Left cardiac atrium (tissue), 4 donors: ENCODE data around the gene BAIAP2. TPM values are rescaled to one million over a fixed set of nuclear protein-coding genes. Genes with fewer than 3 reads are reported as not detected.
A peak's percentile ranks its signal among the peaks of the same experiment; 100 is the strongest.

Experiments used
- ATAC-seq, 2 donors: fragments of 200-7000 bp; cut with Tn5 transposase; one replicate each; pipeline ENCODE4 v1.9.1; 2020; ENCODE audit warnings: mild to moderate bottlenecking in 2 of 2, moderate library complexity in 2 of 2
- DNase-seq: peaks from one replicate; pipeline ENCODE4 v3.0.0-alpha.2; 2020
- intact Hi-C, 2 donors: fragments of 100-400 bp; cut with DNase I; formaldehyde crosslinking; loops; one replicate each; pipeline versions ENCODE4 v1.14.1 to v1.15.1; 2022 to 2023
- total RNA-seq, 2 donors: library from RNA; stranded (reverse); fragmentation: NEBNext Ultra II Directional; extraction: Animal tissue kit (Norgen Biotek cat#: 25700); gene quantifications; one replicate each; pipeline ENCODE4 v1.2.1, GENCODE V29; 2021
- donor health status: DM: no; HTN: yes; CAD: no.
- donor health status: DM: no; HTN: yes; CAD: no; lungs with severe emphysema.
- donor health status: DM: yes; HTN: yes; CAD: no.
- donor health status: Dilated cardiomyopathy.

The BAIAP2 gene
- total RNA-seq, 2 donors from 2014 or later: 32.8 to 38.0 TPM

DNA sequence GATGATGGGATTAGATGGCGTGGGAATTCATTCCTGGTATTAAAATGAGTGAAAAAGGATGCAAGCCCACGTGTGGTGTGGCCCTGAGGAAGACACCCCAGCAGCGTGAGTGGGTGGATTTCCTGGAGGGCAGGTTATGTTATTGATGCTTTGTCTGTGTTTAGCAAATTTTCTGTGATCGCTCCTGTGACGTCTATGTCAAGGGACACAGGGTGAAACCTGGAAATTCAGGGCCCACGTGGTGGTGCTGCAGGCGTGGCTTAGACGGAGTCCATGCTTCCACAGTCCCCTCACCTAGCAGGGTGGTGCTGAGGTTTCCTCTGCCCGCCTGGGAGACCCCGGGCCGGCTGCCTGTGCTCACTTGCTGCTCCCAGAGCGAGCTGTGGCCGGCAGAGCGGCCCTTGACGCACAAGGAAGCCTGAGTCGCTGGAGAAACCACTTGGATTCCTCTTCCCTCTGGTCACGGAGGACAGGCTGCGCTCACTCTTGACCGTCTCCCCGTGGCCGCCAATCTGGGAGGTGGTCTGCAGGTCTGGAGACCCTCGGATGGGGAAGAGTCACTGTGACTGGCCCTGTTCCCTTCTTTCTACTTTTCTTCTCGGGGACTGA lies 23.4 kb downstream of the BAIAP2 start:
- no peak for DNase-seq
- intact Hi-C loops: no loop called here
- no peak for ATAC-seq

DNA sequence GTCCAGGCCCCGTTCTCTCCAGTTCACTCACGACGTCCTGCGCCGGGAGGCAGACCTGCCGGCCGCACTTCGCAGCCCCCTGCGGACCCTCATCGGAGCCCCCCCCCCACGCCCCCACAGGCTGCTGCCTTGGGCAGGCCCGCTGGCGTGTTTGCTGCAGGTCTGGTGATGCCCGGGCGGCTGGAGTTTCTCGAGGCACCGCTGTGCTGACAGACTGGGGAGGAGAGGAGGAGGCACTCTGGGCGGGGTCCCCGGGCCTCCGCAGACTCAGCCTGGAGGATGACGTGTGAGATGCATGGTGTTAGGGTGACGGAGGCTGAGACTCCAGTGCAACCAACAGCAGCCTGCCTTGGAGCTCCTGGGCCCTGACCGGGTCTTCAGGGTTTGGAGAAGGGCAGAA lies 24.1 kb downstream of the BAIAP2 start:
- DNase-seq: no peak
- ATAC-seq: peak in 1 of 2 donors; percentile 62

DNA sequence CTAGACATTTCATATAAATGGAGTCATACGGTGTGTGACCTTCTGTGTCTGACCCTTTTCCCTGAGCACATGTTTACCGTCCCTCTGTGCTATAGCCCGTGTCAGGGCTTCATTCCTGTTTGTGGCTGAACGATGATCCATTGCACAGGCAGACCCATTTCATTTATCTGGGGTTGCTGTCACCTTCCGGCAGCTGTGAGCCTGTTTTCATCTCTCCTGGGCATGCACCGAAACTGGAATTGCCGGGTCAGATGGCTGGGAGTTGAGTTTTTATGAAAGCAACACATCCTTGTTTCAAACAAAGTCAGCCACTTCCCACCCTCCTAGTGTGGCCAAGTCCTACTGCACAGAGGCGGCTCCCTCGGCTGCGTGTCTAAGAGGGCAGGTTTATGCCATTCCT lies 25.5 kb downstream of the BAIAP2 start:
- DNase-seq: no peak
- intact Hi-C loops: no loop called here
- no peak for ATAC-seq

More for the DNA sequence above, 24.1 kb downstream of the BAIAP2 start:
- intact Hi-C loops: no loop called here

GRCh38 chr17:81061027-81061735 lies 26.2 kb downstream of the BAIAP2 start:
- no peak for DNase-seq
- ATAC-seq: no peak
- intact Hi-C loops: no loop called here

- DNase-seq (no peak), ATAC-seq (no peak)
- intact Hi-C loops: no loop called here
Measured at GRCh38 chr17:81062014-81062780, 27.2 kb downstream of the BAIAP2 start.

GRCh38 chr17:81063106-81064093 lies 28.4 kb downstream of the BAIAP2 start:
- intact Hi-C loops: no loop called here
- DNase-seq (no peak), ATAC-seq (peak in 1 of 2 donors; percentile 35)

GRCh38 chr17:81064678-81065475 lies 29.9 kb downstream of the BAIAP2 start:
- intact Hi-C loops: no loop called here
- ATAC-seq (peak; percentile 58 to 76), DNase-seq (peak; percentile 74)

GRCh38 chr17:81065500-81065899 lies 30.5 kb downstream of the BAIAP2 start:
- DNase-seq (no peak), ATAC-seq (peak in 1 of 2 donors; percentile 35)

DNA sequence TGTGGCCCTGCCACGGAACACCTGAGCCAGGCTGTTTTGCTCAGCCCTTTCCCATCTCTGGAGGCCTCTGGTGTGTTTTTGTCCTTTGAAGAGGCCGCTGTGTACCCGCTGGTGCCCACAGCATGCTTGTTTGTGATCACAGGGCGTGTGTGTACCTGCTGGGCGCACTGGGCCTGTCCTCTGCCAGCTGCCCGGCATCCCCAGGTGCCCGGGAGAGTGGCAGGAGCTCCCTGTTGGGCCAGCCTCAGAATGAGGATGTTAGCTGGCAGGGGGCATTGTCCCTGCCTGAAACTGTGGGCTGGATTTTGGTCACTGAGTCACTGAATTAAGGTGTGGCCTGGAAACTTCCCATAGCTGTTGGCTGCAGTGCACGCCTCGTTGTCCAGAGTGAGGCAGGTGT lies 31.1 kb downstream of the BAIAP2 start:
- ATAC-seq (no peak), DNase-seq (no peak)
- intact Hi-C loops: no loop called here

More at GRCh38 chr17:81065500-81065899, 30.5 kb downstream of the BAIAP2 start:
- intact Hi-C loops: no loop called here

DNA sequence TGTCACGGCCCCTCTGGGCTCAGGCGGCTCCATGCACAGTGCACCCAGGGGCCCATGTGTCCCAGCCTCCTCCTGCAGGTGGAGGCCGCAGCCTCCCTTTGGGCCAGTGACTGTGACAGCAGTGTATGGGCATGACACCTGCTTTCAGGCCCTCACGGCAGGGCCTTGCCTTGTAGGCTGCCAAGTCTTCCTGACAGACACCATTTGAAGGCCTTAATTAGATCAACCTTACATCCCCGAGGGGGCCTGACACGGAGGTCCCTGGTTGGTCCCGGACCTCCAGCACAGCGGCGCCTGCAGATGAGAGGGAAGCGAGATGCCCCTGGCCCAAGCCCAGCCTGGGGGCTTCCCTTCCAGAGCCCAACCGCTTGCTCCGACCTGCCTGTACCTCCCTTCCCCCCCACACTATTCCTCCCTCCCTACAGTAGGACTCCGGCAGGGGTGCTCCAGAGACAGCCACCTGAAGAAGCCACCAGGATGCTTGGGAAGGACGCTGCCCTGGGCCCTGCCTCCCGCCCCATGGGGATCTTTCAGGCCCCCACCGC lies 31.9 kb downstream of the BAIAP2 start:
- intact Hi-C loops: no loop called here
- DNase-seq (no peak), ATAC-seq (no peak)

DNA sequence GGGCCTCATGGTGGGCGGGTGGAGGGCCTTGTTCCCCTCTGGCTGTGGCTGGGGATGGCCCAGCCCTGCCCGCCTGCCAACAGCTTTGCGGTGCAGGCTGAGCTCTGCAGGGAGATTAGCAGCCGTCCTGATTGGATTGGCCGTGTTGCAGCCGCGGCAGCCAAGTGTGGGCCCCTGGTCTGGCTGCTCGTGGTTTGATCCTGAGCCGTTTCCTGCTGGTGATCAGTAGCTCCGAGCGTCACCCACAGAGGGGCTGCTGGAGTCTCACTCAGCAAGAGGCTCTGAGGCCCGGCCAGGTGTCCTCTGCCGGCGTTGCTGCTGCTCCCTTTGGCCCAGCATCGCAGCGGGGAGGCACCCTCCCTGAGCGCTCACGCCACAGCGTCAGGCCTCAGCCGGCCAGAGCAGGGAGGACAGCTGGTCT lies 32.5 kb downstream of the BAIAP2 start:
- DNase-seq (no peak), ATAC-seq (peak in 1 of 2 donors; percentile 7)
- intact Hi-C loops: no loop called here

DNA sequence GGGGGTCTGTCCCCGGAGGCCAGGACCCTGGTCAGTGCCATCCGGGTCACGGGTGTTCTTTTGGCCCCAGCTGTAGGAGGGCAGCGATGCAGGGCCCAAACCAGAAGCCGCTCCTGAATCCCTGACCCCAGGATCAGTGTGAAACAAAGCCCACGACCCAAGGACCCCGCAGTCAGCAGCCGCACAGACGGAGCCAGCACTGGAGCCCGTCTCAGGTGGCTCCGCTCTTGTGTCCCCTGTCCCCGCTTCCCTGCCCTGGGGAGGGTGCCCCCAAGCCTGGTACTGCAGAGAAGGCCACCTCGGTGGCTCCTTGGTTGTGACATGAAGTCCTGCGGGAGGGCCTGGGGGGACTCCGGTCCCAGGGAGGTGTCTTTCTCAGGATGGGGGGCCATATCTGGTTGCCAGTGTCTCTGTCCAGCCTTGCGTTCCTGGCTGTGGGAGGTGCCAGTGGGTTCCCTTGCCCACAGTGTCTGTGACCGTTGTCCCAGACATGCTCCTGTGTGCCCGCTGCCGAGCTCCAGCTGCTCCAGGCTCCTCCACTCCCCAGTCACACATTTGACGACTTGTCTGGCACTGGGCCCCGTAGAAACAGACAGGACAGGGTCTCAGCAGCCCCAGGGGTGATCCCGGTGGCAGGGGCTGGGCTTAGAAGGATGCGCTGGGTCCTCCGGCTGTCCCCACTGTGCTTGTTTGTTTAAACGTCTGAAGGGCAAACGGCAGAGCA lies 33.6 kb downstream of the BAIAP2 start:
- DNase-seq (no peak), ATAC-seq (no peak)
- intact Hi-C loops: no loop called here

DNA sequence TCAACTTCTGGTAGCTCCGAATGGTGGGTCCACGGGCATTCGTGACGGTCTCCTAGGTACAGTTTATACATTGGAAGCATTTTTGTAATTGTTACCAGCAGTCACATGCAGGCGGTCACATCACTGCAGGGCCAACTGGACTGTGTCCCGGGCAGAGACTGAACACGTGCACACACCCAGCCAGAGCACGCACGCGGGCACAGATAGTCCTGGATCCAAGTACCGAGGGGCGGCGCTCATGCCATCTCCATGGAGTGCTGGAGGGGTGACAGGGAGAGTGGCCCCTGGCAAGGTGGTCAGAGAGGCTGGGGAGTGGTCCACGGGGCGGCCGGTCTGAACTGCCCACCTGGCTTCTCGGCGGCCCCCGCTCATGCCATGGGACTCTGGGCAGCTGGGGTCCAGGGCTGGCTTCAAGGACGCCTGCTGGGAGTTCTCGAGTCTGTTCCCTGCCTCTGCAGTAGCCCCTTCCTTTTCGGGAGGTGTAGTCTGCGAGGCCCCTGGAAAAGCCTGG lies 34.2 kb downstream of the BAIAP2 start:
- peak in 1 of 2 donors; percentile 34 for ATAC-seq
- intact Hi-C loops: no loop called here
- no peak for DNase-seq

DNA sequence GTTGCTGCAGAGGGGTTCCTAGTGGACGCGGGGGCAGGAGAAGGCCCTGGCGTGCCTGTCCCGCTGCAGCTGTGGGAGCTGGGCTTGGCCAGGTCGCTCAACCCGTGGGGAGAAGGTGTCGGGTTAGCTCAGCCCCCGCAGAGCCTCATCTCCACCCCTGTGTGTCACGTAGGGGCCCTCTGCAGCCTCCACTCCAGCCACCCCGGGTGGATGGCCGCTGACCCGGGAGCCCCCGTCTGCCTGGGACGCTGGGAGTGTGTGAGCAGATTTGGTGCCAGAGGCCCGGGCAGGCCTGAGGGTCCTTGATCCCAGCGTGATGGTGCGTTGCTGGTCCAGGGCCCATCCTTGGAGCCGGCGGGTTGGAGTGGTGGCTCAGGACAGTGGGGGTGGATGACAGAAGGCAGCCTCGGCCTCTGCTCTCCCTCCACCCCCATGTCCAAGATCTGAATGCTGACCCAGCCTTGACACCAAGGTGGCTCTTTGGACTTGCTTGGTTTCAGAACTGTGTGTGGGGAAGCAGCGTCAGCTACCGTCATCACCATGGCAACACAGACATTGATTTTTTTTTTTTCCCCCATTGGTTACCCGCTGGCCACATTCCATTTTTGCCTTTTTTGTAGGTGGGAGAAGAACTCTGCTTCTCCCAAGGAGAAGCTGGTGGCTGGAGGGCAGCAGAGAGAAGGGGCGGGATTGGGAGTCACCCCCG lies 35.7 kb downstream of the BAIAP2 start:
- intact Hi-C loops: no loop called here
- DNase-seq (no peak), ATAC-seq (no peak)

- DNase-seq: no peak
- no peak for ATAC-seq
- intact Hi-C loops: no loop called here
Measured at GRCh38 chr17:81071761-81072741, 37.1 kb downstream of the BAIAP2 start.
